Astrocyte of the cerebellum (primary cell): ENCODE data around the gene HOMER1.

ENCODE experiments used
- DNase-seq: peaks from one replicate; pipeline ENCODE4 v3.0.0-alpha.2; 2011; ENCODE audit warnings: low read depth
- H3K4me3 ChIP-seq: 2 replicates; pipeline ENCODE4 v1.5.1; 2011; ENCODE audit warnings: mild to moderate bottlenecking, low read depth, low read length, moderate library complexity
- in situ Hi-C: cut with HindIII; loops from 2 replicates; pipeline ENCODE4 v1.10.0; 2017; ENCODE audit warnings: low sequenced_read_pairs
- TF ChIP-seq, protein P1 (sequence below): IDR thresholded peaks from 2 replicates; pipeline ENCODE4 v1.5.1; 2012; ENCODE audit warnings: low read length, low read depth, moderate library complexity, mild to moderate bottlenecking; ENCODE audit errors: missing control alignments

Gene HOMER1

DNA sequence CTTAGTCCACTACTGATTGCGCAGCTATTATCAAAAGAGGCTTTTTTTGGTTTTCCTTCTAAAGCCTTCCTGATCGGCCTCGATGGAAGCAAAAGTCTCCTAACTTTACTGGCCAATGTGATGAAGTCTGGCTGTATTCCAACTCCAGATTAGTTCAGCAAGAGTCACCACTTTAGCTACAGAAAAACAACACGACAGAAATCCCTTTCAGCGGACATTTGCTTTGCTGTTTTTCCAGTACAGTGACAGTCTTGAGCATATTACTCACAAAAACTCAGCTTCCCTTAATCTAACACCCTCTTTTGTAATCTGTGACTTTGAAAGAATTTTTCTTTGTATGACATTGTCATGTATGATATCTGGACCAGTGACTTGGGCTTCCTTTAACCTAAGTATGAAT is 95.7 kb downstream of the HOMER1 start:
- H3K4me3 ChIP-seq = no peak overlapping the region
- DNase-seq = no peak
- in situ Hi-C loops = no loop called here
- TF ChIP-seq, protein P1, sequence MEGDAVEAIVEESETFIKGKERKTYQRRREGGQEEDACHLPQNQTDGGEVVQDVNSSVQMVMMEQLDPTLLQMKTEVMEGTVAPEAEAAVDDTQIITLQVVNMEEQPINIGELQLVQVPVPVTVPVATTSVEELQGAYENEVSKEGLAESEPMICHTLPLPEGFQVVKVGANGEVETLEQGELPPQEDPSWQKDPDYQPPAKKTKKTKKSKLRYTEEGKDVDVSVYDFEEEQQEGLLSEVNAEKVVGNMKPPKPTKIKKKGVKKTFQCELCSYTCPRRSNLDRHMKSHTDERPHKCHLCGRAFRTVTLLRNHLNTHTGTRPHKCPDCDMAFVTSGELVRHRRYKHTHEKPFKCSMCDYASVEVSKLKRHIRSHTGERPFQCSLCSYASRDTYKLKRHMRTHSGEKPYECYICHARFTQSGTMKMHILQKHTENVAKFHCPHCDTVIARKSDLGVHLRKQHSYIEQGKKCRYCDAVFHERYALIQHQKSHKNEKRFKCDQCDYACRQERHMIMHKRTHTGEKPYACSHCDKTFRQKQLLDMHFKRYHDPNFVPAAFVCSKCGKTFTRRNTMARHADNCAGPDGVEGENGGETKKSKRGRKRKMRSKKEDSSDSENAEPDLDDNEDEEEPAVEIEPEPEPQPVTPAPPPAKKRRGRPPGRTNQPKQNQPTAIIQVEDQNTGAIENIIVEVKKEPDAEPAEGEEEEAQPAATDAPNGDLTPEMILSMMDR = no peak

DNA sequence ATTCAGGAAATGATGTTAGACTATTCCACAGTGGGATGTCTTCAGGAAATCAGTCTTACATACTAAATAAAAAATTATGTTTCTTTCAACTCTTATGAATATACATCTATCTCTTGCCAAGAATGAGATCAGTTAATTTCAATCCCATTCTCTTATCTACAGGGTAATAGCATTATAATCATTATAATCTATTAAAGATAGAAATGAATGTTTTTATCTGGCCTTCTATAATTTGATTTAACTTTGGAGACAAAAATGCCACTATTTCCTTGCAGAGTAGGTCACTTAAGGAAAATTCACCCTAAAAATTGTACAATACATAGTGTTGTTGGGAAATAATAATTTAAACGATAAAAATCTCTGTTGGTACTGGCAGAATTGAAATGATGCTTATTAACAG is 96.4 kb downstream of the HOMER1 start:
- TF ChIP-seq, protein P1 = no peak
- DNase-seq = no peak
- H3K4me3 ChIP-seq = no peak overlapping the region
- in situ Hi-C loops = no loop called here

DNA sequence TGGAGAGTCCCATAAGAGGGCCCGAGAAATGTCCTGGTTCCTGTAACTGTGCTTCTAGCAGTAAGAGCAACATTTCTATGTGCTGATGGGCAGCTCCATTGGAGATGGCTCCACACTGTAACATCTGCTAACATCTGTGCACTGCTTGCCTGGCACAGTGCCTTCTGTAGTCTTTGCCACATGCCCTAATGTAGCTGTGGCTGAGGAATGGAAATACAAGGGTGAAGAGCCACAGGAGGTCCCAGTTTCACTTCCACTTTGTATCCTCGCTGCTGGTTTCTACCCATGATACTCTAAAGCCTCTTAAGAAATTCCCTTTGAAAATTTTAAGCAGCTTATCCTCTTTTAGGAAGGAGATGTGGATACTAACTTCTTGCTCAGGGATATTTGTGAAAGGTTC is 97.4 kb downstream of the HOMER1 start:
- TF ChIP-seq, protein P1 = no peak
- in situ Hi-C loops = no loop called here
- DNase-seq = no peak
- no peak overlapping the region for H3K4me3 ChIP-seq

DNA sequence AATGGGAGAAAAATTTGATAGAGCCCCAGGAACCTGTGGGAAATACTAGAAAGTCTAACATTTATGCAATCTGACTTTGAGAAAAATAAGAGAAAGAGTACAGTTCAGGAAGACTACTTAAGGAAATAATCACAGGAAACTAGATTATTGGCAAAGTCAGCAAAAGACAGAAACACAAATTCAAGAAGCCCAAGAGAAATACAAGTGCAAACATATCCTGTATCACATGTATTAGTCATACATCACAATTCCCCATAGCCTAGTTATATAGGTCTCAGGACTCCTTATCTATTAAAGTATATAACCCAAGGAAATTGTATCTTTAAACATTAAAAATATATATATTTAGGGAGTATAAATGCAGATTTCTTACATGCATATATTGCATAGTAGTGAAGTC is 100.8 kb downstream of the HOMER1 start:
- no peak for DNase-seq
- in situ Hi-C loops = no loop called here
- TF ChIP-seq, protein P1 = no peak
- H3K4me3 ChIP-seq = no peak overlapping the region

DNA sequence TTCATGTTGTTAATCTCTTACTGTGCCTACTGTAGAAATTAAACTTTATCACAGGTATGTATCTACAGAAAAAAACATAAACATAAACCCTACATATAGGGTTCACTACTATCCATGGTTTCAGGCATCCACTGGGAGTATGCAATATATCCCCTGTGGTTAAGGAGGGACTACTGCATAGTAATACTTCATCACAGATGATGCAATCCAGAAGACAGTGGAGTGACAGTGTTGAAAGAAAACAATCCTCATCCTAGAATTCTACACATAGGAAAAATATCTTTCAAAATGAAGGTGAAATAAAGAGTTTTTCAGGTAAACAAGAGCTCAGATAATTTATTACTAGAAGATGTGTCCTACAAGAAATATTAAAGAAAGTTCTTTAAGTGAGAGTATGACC is 105.9 kb downstream of the HOMER1 start:
- TF ChIP-seq, protein P1 = no peak
- H3K4me3 ChIP-seq = no peak overlapping the region
- no peak for DNase-seq
- in situ Hi-C loops = no loop called here

DNA sequence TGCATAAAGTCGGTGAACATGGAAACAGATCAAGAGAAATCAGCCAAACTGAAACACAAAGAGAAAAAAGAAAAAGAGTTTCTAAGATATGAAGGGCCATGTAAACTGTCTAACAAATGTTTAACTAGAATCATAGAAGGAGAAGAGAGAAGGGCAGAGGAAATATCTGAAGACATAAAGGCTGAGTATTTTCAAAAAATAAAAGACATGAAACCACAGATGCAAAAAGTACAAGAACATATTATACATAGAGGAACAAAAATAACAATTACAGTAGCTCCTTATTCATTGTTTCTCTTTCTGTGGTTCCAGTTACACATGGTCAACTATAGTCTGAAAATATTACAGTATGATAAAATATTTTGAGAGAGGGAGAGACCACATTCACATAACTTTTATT is 106.3 kb downstream of the HOMER1 start:
- in situ Hi-C loops = no loop called here
- TF ChIP-seq, protein P1 = no peak
- no peak for DNase-seq
- H3K4me3 ChIP-seq = no peak overlapping the region

DNA sequence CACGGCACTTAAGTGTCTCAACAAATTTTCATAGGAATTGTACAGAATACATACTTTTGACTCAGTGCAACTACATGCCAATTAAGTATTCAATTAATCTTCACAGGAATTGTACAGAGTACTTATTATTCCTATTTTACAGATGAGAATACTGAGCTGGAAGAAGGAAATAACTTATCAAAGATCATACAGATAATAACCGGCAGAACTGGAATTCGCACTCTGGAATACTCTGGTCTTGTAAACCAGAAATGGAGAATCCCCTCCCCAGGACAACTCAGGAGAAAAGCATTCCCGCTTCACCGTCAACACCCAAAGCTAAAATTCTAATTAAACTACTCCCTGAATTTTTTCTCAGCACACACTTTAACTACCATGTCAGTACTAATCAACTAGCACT is 112.7 kb downstream of the HOMER1 start:
- in situ Hi-C loops = no loop called here
- TF ChIP-seq, protein P1 = no peak
- no peak overlapping the region for H3K4me3 ChIP-seq
- DNase-seq = no peak
